C1 segment of cervical spinal cord (tissue), 14 donors: ENCODE results near the gene CACNA1E.

Source experiments
- DNase-seq, 14 donors: peaks; one replicate each; lab custom pipeline; 2025; lab: John Stamatoyannopoulos, UW

CACNA1E gene

GRCh38 chr1:181632492-181632891 lies 149.2 kb downstream of the CACNA1E start:
- DNase-seq = no peak

- no peak for DNase-seq
Observed at GRCh38 chr1:181632960-181633359, 149.6 kb downstream of the CACNA1E start.

GRCh38 chr1:181635110-181635509 lies 151.8 kb downstream of the CACNA1E start:
- no peak for DNase-seq

GRCh38 chr1:181637998-181638397 lies 154.7 kb downstream of the CACNA1E start:
- DNase-seq = no peak

- DNase-seq = no peak
Observed at GRCh38 chr1:181640956-181641355, 157.6 kb downstream of the CACNA1E start.

GRCh38 chr1:181643631-181644030 lies 160.3 kb downstream of the CACNA1E start:
- DNase-seq = peak in 1 of 14 donors; percentile 5

GRCh38 chr1:181645171-181645570 lies 161.9 kb downstream of the CACNA1E start:
- no peak for DNase-seq

- DNase-seq = no peak
Observed at GRCh38 chr1:181646710-181647109, 163.4 kb downstream of the CACNA1E start.

GRCh38 chr1:181647314-181648035 lies 164.2 kb downstream of the CACNA1E start:
- no peak for DNase-seq

GRCh38 chr1:181651276-181651675 lies 168.0 kb downstream of the CACNA1E start:
- no peak for DNase-seq

GRCh38 chr1:181655756-181656155 lies 172.4 kb downstream of the CACNA1E start:
- no peak for DNase-seq

GRCh38 chr1:181656491-181656890 lies 173.2 kb downstream of the CACNA1E start:
- DNase-seq = no peak

- DNase-seq = no peak
Observed at GRCh38 chr1:181658581-181658980, 175.3 kb downstream of the CACNA1E start.

GRCh38 chr1:181659321-181659957 lies 176.1 kb downstream of the CACNA1E start:
- no peak for DNase-seq

GRCh38 chr1:181660621-181661020 lies 177.3 kb downstream of the CACNA1E start:
- DNase-seq = no peak

- no peak for DNase-seq
Observed at GRCh38 chr1:181661569-181661968, 178.3 kb downstream of the CACNA1E start.

GRCh38 chr1:181662606-181663005 lies 179.3 kb downstream of the CACNA1E start:
- no peak for DNase-seq

- DNase-seq = peak in 1 of 14 donors; percentile 49
Observed at GRCh38 chr1:181664543-181664942, 181.2 kb downstream of the CACNA1E start.

GRCh38 chr1:181669246-181669645 lies 185.9 kb downstream of the CACNA1E start:
- DNase-seq = no peak

- DNase-seq = peak in 1 of 14 donors; percentile 6
Observed at GRCh38 chr1:181674617-181675016, 191.3 kb downstream of the CACNA1E start.

GRCh38 chr1:181675091-181675917 lies 192.0 kb downstream of the CACNA1E start:
- peak in 1 of 14 donors; percentile 9 for DNase-seq

- DNase-seq = no peak
Observed at GRCh38 chr1:181675918-181676190, 192.5 kb downstream of the CACNA1E start.

- DNase-seq = peak in 5 of 14 donors; percentile 2 to 8 (median 3)
Observed at GRCh38 chr1:181676269-181676668, 193.0 kb downstream of the CACNA1E start.
